HL-60 (cell line): ENCODE data around the gene GUCY1A1.

ENCODE experiments used
- CTCF ChIP-seq: IDR thresholded peaks from one replicate; pipeline ENCODE4 v1.5.1; 2011; ENCODE audit warnings: low read length, control low read depth, inconsistent platforms; ENCODE audit not compliant: insufficient read depth
- POLR2AphosphoS5 ChIP-seq: IDR thresholded peaks from 2 replicates; pipeline ENCODE4 v1.6.1; 2012; ENCODE audit warnings: low read depth

GRCh38 chr4:155711556-155711955, 44.9 kb downstream of the GUCY1A1 start:
- TF ChIP-seq POLR2AphosphoS5 (no peak), CTCF (no peak)
